Muscle layer of colon (tissue), 2 donors: Measurements from ENCODE around the gene GOLIM4.

Experiments used
- H3K27ac ChIP-seq: one replicate; pipeline ENCODE4 v1.7.0; 2013; ENCODE audit warnings: low read depth, mild to moderate bottlenecking, low read length, moderate library complexity
- H3K27me3 ChIP-seq, 2 donors: one replicate each; pipeline ENCODE4 v1.7.0; 2013; ENCODE audit warnings: low read length in 2 of 2, mild to moderate bottlenecking in 2 of 2; ENCODE audit not compliant: insufficient read depth in 2 of 2, control insufficient read depth in 1 of 2
- H3K36me3 ChIP-seq: one replicate; pipeline ENCODE4 v1.7.0; 2013; ENCODE audit warnings: mild to moderate bottlenecking, low read length; ENCODE audit not compliant: insufficient read depth
- H3K4me1 ChIP-seq: one replicate; pipeline ENCODE4 v1.7.0; 2013; ENCODE audit warnings: mild to moderate bottlenecking, low read length; ENCODE audit not compliant: insufficient read depth
- H3K4me3 ChIP-seq, 2 donors: one replicate each; pipeline ENCODE4 v1.7.0; 2013; ENCODE audit warnings: low read length in 2 of 2, low read depth in 1 of 2, mild to moderate bottlenecking in 1 of 2, moderate library complexity in 1 of 2
- H3K9ac ChIP-seq: one replicate; pipeline ENCODE4 v1.7.0; 2013; ENCODE audit warnings: low read length
- H3K9me3 ChIP-seq: one replicate; pipeline ENCODE4 v1.7.0; 2013; ENCODE audit warnings: mild to moderate bottlenecking, low read length
- donor health status: abdominal sarcoma.
- donor health status: Adenocarcinoma of cecum.

The GOLIM4 gene

DNA sequence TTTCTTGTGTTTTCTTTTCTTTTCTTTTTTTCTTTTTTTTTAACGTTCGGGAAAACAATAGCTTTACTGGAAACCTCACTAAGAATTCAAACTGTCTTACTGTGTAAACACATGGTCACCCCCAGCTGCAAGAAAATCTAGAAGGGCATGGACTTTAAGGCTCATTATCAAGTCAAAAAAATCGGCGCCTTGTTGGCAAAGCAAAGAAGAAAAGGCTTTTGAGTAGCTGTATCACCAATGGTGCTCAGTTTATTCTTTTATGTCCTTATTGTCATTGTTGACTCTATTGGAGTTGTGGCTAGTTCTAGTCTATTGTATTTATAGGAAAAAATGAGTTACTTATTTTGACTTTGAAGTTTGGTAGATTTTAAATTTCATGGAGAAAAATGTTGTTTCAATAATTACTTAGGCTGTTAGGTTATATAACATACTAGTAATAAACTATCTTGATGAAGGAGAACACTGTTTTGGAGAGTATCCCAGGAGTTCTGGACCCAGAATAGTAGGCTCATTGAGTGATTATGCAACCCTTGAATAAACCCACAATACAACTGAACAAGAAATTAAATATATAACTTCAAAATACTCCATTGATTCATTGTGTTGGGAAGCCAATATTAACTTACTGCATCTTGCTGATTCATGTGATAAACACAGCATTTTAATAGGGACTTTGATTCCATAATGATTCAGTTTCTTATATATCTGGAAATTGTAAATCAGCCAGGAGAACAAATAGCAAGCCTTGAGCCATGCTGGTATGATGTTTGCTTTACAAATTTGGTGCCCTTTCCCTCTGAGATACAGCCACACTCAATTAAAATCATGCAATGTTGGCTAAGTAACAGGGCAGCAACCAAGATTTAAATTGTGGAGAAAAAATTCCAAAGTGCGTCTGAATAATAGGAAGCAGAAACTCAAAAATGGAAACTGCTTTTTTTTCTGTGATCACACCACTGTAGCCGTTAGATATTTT, 27.8 kb upstream of the GOLIM4 start:
- no peaks in the 10 kb centered on the region for H3K27me3 ChIP-seq
- no peak overlapping the region for H3K9ac ChIP-seq
- peaks cover 24% of the 10 kb centered on the region for H3K4me1 ChIP-seq
- no peak overlapping the region for H3K27ac ChIP-seq
- H3K9me3 ChIP-seq: no peaks in the 10 kb centered on the region
- no peak overlapping the region for H3K4me3 ChIP-seq
- no peaks in the 10 kb centered on the region for H3K36me3 ChIP-seq

DNA sequence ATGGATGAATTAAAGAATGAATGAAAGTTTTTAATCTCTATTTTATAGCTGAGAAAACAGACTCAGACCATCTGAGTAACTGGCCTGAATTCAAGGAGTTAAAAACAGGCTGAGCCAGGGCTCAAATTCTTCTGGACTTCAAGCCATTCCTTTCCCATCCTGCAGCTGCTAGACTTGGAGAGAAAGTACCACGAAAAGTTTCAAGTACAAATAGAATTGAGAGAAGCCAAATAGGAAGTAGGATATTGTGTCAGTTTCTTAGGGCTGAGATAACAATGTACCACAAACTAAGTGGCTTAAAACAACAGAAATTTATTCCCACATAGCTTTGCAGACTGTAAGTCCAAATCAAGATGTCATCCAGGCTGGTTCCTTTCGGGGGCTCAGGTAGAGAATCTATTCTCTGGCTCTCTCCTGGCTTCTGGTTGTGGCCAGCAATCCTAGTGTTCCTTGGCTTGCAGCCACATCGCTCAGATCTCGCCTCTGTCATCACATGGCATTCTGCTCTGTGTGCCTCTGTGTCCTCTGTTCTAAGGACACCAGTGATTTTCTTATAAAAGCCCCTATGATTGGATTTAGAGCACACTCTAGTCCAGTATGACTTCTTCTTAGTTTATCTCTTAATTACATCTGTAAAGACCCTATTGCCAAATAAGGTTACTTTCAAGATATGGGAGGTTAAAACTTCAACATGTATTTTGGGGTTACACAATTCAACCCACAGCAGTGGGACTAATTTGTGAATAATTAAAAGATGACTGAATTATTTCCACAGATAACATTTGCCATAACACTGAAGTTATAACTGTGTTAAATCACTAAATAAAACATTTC, 25.7 kb upstream of the GOLIM4 start:
- H3K27ac ChIP-seq: no peak overlapping the region

DNA sequence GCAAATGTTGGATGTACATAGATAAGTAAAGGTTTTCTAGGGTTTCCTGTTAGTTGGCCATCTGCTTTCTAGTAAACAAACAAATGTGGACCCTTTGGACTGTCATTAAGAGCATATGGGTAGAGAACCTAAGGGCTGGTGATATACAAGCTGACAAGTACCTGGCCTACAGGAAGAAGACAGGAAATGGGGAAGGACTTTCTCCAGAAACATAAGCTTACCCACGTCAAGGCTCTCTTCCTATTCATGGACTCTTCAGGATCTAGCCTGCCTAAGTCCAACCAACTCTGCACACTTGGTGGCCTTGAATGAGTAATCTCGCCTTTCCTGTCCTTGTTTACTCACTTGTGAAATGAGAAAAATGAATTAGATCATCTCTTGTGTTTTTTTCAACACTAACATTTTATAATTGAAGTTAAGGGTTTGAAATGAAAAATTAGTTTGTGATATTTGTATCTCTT, 22.2 kb upstream of the GOLIM4 start:
- Histone ChIP-seq H3K4me1 (peaks cover 8% of the 10 kb centered on the region), H3K27ac (no peak overlapping the region), H3K27me3 (no peaks in the 10 kb centered on the region), H3K9ac (no peak overlapping the region), H3K4me3 (no peak overlapping the region), H3K36me3 (no peaks in the 10 kb centered on the region), H3K9me3 (no peaks in the 10 kb centered on the region)

More for the DNA sequence above, 25.7 kb upstream of the GOLIM4 start:
- Histone ChIP-seq H3K27me3 (no peaks in the 10 kb centered on the region), H3K36me3 (no peaks in the 10 kb centered on the region), H3K4me3 (no peak overlapping the region), H3K9me3 (no peaks in the 10 kb centered on the region), H3K9ac (no peak overlapping the region), H3K4me1 (peaks cover 24% of the 10 kb centered on the region)

DNA sequence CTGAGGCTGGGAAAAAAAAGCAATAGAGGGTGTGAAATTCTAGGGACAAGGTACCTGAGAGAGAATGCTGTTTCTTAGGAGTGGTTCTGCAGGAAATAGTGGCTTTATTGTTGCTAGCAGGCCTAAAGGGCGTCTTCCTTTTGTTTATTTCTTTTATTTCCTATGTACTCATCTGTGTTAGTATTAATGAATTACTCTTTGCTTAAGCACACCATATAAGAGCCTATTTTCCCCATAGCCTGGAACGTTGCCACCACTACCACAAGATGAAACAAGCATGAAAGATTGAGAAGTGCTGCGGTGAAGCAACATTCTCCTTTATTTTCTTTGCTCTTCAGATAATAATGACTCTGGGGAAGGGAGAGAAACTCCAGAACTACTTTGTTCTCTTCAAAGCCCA, 21.3 kb upstream of the GOLIM4 start:
- Histone ChIP-seq H3K27ac (no peak overlapping the region), H3K4me3 (no peak overlapping the region), H3K9me3 (no peaks in the 10 kb centered on the region), H3K36me3 (no peaks in the 10 kb centered on the region), H3K9ac (no peak overlapping the region), H3K4me1 (peaks cover 6% of the 10 kb centered on the region), H3K27me3 (no peaks in the 10 kb centered on the region)

DNA sequence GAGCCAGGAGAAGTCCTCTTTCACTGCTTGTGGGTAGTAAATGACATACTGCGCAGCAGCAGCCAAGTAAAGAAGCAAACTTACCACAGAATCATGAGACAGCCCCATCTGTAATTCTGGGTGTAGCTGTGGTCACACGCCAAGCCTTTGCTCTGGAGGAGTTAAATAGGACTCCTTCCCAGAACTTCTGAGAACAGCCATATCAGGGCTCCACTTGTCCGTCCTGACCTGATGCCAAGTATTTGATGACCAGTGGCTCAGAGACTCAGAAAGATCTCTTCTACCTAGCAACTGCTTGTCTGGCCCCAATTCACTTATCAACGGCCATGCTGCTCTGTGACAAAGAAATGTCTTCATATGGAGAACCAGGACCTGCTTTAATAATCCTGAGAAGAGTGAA, 20.6 kb upstream of the GOLIM4 start:
- no peak overlapping the region for H3K4me3 ChIP-seq
- no peaks in the 10 kb centered on the region for H3K9me3 ChIP-seq
- no peak overlapping the region for H3K27ac ChIP-seq
- no peaks in the 10 kb centered on the region for H3K27me3 ChIP-seq
- H3K9ac ChIP-seq: no peak overlapping the region
- H3K4me1 ChIP-seq: no peaks in the 10 kb centered on the region
- H3K36me3 ChIP-seq: no peaks in the 10 kb centered on the region

DNA sequence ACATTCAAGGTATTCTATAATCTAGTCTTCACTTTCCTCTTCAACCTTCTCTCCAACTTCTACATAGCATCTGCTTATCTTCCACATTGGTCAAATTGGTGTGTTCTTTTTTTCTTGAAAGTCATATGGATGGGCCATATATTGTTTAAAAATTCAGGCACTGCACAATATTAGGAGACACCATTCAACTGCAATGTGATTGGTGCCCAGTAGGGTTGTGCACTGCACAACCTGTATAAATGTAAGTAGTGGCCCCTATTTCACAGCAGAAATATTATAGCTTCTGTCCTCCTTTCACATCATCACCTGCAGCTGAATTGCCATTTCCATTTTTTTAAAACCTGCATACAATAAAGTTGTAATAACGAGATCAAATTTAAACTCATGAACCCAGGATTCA, 18.1 kb upstream of the GOLIM4 start:
- H3K27ac ChIP-seq: no peak overlapping the region
- no peaks in the 10 kb centered on the region for H3K9me3 ChIP-seq
- H3K36me3 ChIP-seq: no peaks in the 10 kb centered on the region
- H3K4me3 ChIP-seq: no peak overlapping the region
- no peaks in the 10 kb centered on the region for H3K4me1 ChIP-seq
- no peaks in the 10 kb centered on the region for H3K27me3 ChIP-seq
- H3K9ac ChIP-seq: no peak overlapping the region

DNA sequence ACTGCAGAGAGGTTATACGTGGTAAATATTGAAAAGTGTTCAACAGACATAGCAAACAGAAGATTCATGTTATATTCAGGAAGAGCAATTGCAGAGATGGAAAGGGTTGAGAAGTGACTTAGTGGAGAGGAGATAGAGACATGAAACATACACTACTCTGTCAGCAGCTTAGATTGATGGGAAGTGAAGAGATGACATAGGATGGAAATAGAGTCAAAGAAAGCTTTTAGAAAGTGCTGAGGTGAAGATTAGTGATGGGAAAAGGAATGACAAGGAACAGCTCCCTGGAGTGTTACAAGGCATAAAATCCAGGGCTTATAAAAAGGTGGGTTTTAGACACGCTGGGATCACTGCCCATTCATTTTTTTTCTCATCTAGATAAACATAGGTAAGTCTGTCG, 17.2 kb upstream of the GOLIM4 start:
- Histone ChIP-seq H3K4me3 (no peak overlapping the region), H3K27ac (no peak overlapping the region), H3K4me1 (no peaks in the 10 kb centered on the region), H3K36me3 (no peaks in the 10 kb centered on the region), H3K9me3 (no peaks in the 10 kb centered on the region), H3K9ac (no peak overlapping the region), H3K27me3 (no peaks in the 10 kb centered on the region)

DNA sequence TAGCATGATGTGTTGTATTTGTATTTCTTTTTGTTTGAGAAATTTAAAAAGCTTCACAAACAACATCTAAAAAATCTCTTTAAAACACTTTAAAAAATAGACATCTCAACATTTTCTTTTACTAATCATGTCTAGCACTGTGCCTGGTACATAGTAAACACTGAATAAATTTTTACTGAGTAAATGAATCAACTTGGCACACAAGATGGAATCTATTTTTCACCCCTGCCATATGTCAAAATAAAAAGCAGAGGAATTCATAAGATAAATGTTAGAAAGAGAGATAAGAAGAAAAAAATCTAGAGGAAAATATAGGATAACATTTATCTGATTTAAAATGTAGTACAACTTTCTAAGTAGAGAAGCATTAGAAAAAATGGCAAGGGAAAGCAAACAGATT, 8.6 kb upstream of the GOLIM4 start:
- Histone ChIP-seq H3K9ac (no peak overlapping the region), H3K4me3 (no peak overlapping the region), H3K27ac (no peak overlapping the region), H3K4me1 (no peaks in the 10 kb centered on the region), H3K9me3 (no peaks in the 10 kb centered on the region), H3K27me3 (no peaks in the 10 kb centered on the region), H3K36me3 (no peaks in the 10 kb centered on the region)

DNA sequence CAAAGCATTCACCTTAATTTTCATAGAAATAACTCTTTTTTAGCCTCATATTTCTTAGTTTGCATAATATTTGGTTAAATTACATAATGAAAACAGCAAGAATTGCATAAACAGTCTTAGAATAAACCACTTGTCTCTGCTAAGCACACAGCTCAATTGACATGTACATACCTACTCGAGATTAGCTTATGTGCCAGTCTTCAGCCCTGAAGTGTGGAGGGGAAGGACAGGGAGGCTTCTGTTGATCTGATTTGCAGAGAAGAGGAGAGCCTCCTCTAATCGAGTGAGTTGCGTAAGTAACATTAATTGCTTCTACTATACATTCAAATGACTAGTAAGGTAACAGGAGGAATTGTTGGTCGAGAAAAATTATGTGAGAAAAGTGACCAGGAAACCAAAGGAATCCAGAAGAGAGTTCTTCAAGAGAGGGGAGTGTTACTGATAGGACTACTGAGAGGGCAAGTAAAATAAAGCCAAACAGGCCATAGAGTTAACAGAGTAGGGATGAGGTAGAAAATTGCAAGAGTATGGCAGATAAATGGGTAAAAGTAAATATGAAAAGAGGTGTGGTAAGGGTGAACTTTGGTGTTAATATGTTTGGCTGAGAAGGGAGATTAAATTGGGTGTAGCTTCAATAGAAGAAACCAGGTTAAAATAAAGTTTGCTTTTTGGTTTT, 7.1 kb upstream of the GOLIM4 start:
- H3K27ac ChIP-seq: no peak overlapping the region
- no peaks in the 10 kb centered on the region for H3K9me3 ChIP-seq
- H3K9ac ChIP-seq: no peak overlapping the region
- no peaks in the 10 kb centered on the region for H3K4me1 ChIP-seq
- no peak overlapping the region for H3K4me3 ChIP-seq
- H3K27me3 ChIP-seq: no peaks in the 10 kb centered on the region
- H3K36me3 ChIP-seq: no peaks in the 10 kb centered on the region

DNA sequence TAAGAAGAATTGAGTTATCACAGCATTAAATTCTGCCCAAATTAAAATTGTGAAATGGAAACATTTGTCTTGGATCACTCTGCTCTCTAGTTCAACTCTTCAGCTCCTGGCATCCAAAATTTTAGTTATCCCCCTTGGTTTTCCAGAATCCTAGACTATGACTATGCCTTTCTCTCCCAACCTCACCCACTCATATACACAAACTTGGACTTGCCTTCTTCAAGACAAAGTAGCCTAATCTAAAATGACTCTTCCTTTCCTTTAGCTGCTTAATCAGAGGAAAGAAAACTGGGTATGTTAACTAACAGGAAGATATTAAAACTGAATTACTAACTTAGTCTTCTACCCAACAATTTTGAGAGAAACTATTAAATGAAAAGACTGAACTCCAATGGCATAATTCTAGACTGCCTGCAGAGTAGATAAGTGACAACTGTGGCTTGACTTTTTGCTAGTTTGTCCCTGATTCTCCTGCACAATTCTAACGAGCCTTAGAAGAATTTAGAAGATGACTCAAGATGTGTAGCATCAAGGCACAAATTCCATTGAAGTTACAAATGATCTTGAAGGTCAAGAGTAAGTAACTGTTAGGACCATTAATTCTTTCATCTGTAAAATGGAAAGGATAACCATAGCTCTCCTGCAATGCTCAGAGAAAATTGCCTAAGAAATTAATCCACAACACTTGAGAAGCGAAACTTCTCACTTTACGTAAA, 5.2 kb upstream of the GOLIM4 start:
- H3K4me1 ChIP-seq: no peaks in the 10 kb centered on the region
- H3K4me3 ChIP-seq: no peak overlapping the region
- H3K9me3 ChIP-seq: no peaks in the 10 kb centered on the region
- H3K36me3 ChIP-seq: no peaks in the 10 kb centered on the region
- no peaks in the 10 kb centered on the region for H3K27me3 ChIP-seq
- no peak overlapping the region for H3K9ac ChIP-seq
- H3K27ac ChIP-seq: no peak overlapping the region

DNA sequence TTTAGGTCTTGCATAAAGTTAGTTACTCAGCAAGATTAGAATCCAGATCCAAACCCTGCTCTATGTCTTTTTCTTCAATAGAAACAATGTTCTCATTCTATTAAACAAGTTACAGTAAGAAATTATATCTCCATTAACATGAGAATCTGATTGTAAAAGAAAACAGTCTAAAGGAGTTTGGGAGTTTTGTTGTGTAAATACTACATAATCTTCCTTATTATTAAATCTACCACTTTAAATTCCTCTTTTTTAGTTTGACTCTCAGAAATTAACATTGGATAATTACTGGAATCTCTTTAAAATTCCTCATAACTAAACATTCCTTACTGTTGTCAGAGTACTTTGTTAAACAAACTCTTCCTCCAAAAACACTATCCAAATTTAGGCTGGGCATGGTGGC, 1.7 kb upstream of the GOLIM4 start:
- Histone ChIP-seq H3K4me1 (peaks cover 19% of the 10 kb centered on the region), H3K9me3 (no peaks in the 10 kb centered on the region), H3K27me3 (no peaks in the 10 kb centered on the region), H3K27ac (no peak overlapping the region), H3K36me3 (no peaks in the 10 kb centered on the region), H3K4me3 (no peak overlapping the region), H3K9ac (no peak overlapping the region)
